GM23338 (cell line): ENCODE data around the gene PRR35. TPM values are rescaled to one million over a fixed set of nuclear protein-coding genes. Genes with fewer than 3 reads are reported as not detected.
A peak's percentile ranks its signal among the peaks of the same experiment; 100 is the strongest.

Experiments
- ATAC-seq: fragments of 200-7000 bp; cut with Tn5 transposase; 3 replicates; pipeline ENCODE4 v1.9.1; 2020
- DNase-seq: peaks from one replicate; pipeline ENCODE4 v3.0.0-alpha.2; 2015; ENCODE audit warnings: low spot score
- H2AFZ ChIP-seq: fragments of 200-600 bp; sonication (generic); 2 replicates; pipeline ENCODE4 v1.8.0; 2016; ENCODE audit warnings: antibody characterized with exemption, mild to moderate bottlenecking, moderate library complexity
- H3F3A ChIP-seq: fragments of 200-600 bp; sonication (generic); replicated peaks from 2 replicates; pipeline ENCODE4 v1.8.0; 2017; ENCODE audit warnings: antibody characterized with exemption, mixed run types, low read depth
- H3K27ac ChIP-seq: fragments of 200-600 bp; sonication (generic); 2 replicates; pipeline ENCODE4 v1.6.1; 2016; ENCODE audit warnings: low read depth
- H3K27me3 ChIP-seq: fragments of 200-600 bp; sonication (generic); 2 replicates; pipeline ENCODE4 v1.8.0; 2016; ENCODE audit warnings: mild to moderate bottlenecking, mixed run types, moderate library complexity; ENCODE audit not compliant: insufficient read depth
- H3K36me3 ChIP-seq: fragments of 200-600 bp; sonication (generic); 2 replicates; pipeline ENCODE4 v1.8.0; 2016; ENCODE audit warnings: mild to moderate bottlenecking; ENCODE audit not compliant: insufficient read depth
- H3K4me1 ChIP-seq: fragments of 200-600 bp; sonication (generic); 2 replicates; pipeline ENCODE4 v1.8.0; 2016; ENCODE audit warnings: mild to moderate bottlenecking, moderate library complexity; ENCODE audit not compliant: insufficient read depth
- H3K4me2 ChIP-seq: fragments of 200-600 bp; sonication (generic); 2 replicates; pipeline ENCODE4 v1.7.1; 2017; ENCODE audit warnings: mixed run types
- H3K4me3 ChIP-seq: fragments of 200-600 bp; sonication (generic); 2 replicates; pipeline ENCODE4 v1.6.1; 2016; ENCODE audit warnings: mixed run types
- H3K79me2 ChIP-seq: fragments of 200-600 bp; sonication (generic); replicated peaks from 2 replicates; pipeline ENCODE4 v1.8.0; 2017; ENCODE audit warnings: mild to moderate bottlenecking; ENCODE audit not compliant: insufficient read depth
- H3K9me2 ChIP-seq: fragments of 200-600 bp; sonication (generic); 2 replicates; pipeline ENCODE4 v1.8.0; 2017; ENCODE audit not compliant: insufficient read depth
- H4K20me1 ChIP-seq: fragments of 200-600 bp; sonication (generic); replicated peaks from 2 replicates; pipeline ENCODE4 v1.8.0; 2017; ENCODE audit warnings: mild to moderate bottlenecking; ENCODE audit not compliant: insufficient read depth
- H3K27ac Mint-ChIP-seq: 2 replicates; pipeline ENCODE4 v1.8.0; 2020; ENCODE audit warnings: inconsistent platforms, mild to moderate bottlenecking, moderate library complexity, mixed read lengths
- H3K27me3 Mint-ChIP-seq: 3 replicates; pipeline ENCODE4 v1.8.0; 2022; ENCODE audit warnings: low read depth, mild to moderate bottlenecking, moderate library complexity, mixed read lengths, inconsistent platforms; ENCODE audit not compliant: insufficient read depth, poor library complexity
- H3K36me3 Mint-ChIP-seq: 3 replicates; pipeline ENCODE4 v1.8.0; 2021; ENCODE audit warnings: low read depth, mild to moderate bottlenecking, inconsistent platforms, moderate library complexity, mixed read lengths
- H3K4me1 Mint-ChIP-seq: 3 replicates; pipeline ENCODE4 v1.8.0; 2020; ENCODE audit warnings: mild to moderate bottlenecking, inconsistent platforms, mixed read lengths
- H3K4me3 Mint-ChIP-seq: 3 replicates; pipeline ENCODE4 v1.8.0; 2021; ENCODE audit warnings: moderate library complexity, mild to moderate bottlenecking, inconsistent platforms, mixed read lengths
- H3K9me3 Mint-ChIP-seq: 3 replicates; pipeline ENCODE4 v1.8.0; 2020; ENCODE audit warnings: moderate library complexity, mild to moderate bottlenecking, inconsistent platforms, mixed read lengths
- CTCF ChIP-seq, 2 experiments: fragments of 200-600 bp in 1 of 2; sonication (generic) in 1 of 2; conservative IDR thresholded peaks; 2 replicates each; pipeline versions ENCODE4 v1.5.1 to v1.6.1; 2016 to 2017; ENCODE audit warnings: antibody characterized with exemption in 2 of 2, low read depth in 2 of 2, mild to moderate bottlenecking in 2 of 2, moderate library complexity in 1 of 2
- ZNF462 ChIP-seq: fragments of 250-450 bp; sonication (Bioruptor Pico); IDR thresholded peaks from 2 replicates; pipeline ENCODE4 v1.5.0; 2020; ENCODE audit warnings: mild to moderate bottlenecking, moderate library complexity
- polyA plus RNA-seq: library from polyadenylated mRNA; unstranded; fragments of >200 nt; fragmentation: Nextera tagmentation; extraction: Ambion mirVana; gene quantifications from 2 replicates; pipeline ENCODE4 v1.2.1, GENCODE V29; 2016
- total RNA-seq: library from RNA; depleted of rRNA; stranded (reverse); fragments of >200 nt; shearing (Covaris generic); gene quantifications from 2 replicates; pipeline ENCODE4 v1.2.3, GENCODE V29; 2014

Gene PRR35
- total and polyA plus RNA-seq, 2 experiments from 2014 or later: 0.32 to 1.4 TPM

GRCh38 chr16:560701-561412 lies 663 bp downstream of the PRR35 start:
- H3K27ac Mint-ChIP-seq: no peak overlapping the region

More at GRCh38 chr16:560701-561412, 663 bp downstream of the PRR35 start:
- H3K4me1 Mint-ChIP-seq: no peaks in the 10 kb centered on the region
- H3K4me3 ChIP-seq: peak overlapping the region; percentile 36; the same call in 1 of the 2 replicates
- no peak for ATAC-seq
- H3K79me2 ChIP-seq: no peaks in the 10 kb centered on the region
- H3K4me2 ChIP-seq: peak overlapping the region; percentile 51; the same call in 1 of the 2 replicates
- TF ChIP-seq ZNF462 (CRISPR knock-in tag): no peak
- 0 out of 4 replicates have a peak, but pooled peaks of 1 of the 2 experiments have one; percentile 19 for TF ChIP-seq CTCF (conservative IDR thresholded peaks at IDR 0.05; ENCODE audit: low read depth in 2 of 2)
- H3K9me3 Mint-ChIP-seq: no peaks in the 10 kb centered on the region
- no peak overlapping the region for H2AFZ ChIP-seq
- no peaks in the 10 kb centered on the region; the same call in 1 of the 2 replicates for H3K4me1 ChIP-seq
- no peaks in the 10 kb centered on the region for H3K9me2 ChIP-seq
- no peak overlapping the region for H3K27ac ChIP-seq
- H3F3A ChIP-seq: 0 out of 2 replicates have a peak, but pooled peaks cover 2% of the 10 kb centered on the region
- peaks cover 34% of the 10 kb centered on the region for H3K27me3 ChIP-seq
- no peak overlapping the region for H3K4me3 Mint-ChIP-seq
- H3K27me3 Mint-ChIP-seq: peaks cover 15% of the 10 kb centered on the region
- H3K36me3 ChIP-seq: no peaks in the 10 kb centered on the region
- no peak for DNase-seq
- no peaks in the 10 kb centered on the region for H4K20me1 ChIP-seq
- no peaks in the 10 kb centered on the region for H3K36me3 Mint-ChIP-seq
